Measurements from ENCODE around the gene GHR.

Gene GHR

GRCh38 chr5:42462083-42462482 lies 38.8 kb downstream of the GHR start:
- TF ChIP-seq ZFX (IDR thresholded peaks at IDR 0.05; ENCODE audit: borderline replicate concordance) (no peak), CTCF (IDR thresholded peaks at IDR 0.05) (no peak)
- no peak overlapping the region for H3K27ac ChIP-seq

- TF ChIP-seq CTCF (IDR thresholded peaks at IDR 0.05), result no peak
- TF ChIP-seq ZFX (IDR thresholded peaks at IDR 0.05; ENCODE audit: borderline replicate concordance), result no peak
- no peak overlapping the region for H3K27ac ChIP-seq
These were observed 44.3 kb downstream of the GHR start for GRCh38 chr5:42467572-42467971.

GRCh38 chr5:42467981-42468524 lies 44.8 kb downstream of the GHR start:
- H3K27ac ChIP-seq, result no peak overlapping the region
- TF ChIP-seq CTCF (IDR thresholded peaks at IDR 0.05) (no peak), ZFX (IDR thresholded peaks at IDR 0.05; ENCODE audit: borderline replicate concordance) (no peak)

- TF ChIP-seq ZFX (IDR thresholded peaks at IDR 0.05; ENCODE audit: borderline replicate concordance) (no peak), CTCF (IDR thresholded peaks at IDR 0.05) (no peak)
- H3K27ac ChIP-seq, result no peak overlapping the region
These were observed 60.4 kb downstream of the GHR start for GRCh38 chr5:42483472-42484154.

- no peak overlapping the region for H3K27ac ChIP-seq
- no peak for TF ChIP-seq CTCF (IDR thresholded peaks at IDR 0.05)
- no peak for TF ChIP-seq ZFX (IDR thresholded peaks at IDR 0.05; ENCODE audit: borderline replicate concordance)
These were observed 63.8 kb downstream of the GHR start for GRCh38 chr5:42487077-42487476.

GRCh38 chr5:42487821-42488220 lies 64.6 kb downstream of the GHR start:
- H3K27ac ChIP-seq, result no peak overlapping the region
- TF ChIP-seq CTCF (IDR thresholded peaks at IDR 0.05) (no peak), ZFX (IDR thresholded peaks at IDR 0.05; ENCODE audit: borderline replicate concordance) (no peak)

- H3K27ac ChIP-seq, result no peak overlapping the region
- TF ChIP-seq CTCF (IDR thresholded peaks at IDR 0.05), result no peak
- TF ChIP-seq ZFX (IDR thresholded peaks at IDR 0.05; ENCODE audit: borderline replicate concordance), result no peak
These were observed 67.6 kb downstream of the GHR start for GRCh38 chr5:42490831-42491230.
